A673 (cell line): ENCODE results near the gene LCN15. TPM values are rescaled to one million over a fixed set of nuclear protein-coding genes. Genes with fewer than 3 reads are reported as not detected.

Experiments used
- BruUV-seq: library from RNA; stranded (reverse); fragments of 400-500 nt; replicated peaks from 2 replicates; lab custom pipeline; 2021; lab: Mats Ljungman, UMichigan
- CTCF ChIA-PET: fragments of 300-600 bp; sonication (Branson Sonifier 250); formaldehyde crosslinking; loops from one replicate; lab custom pipeline; 2022; ENCODE audit warnings: antibody characterized with exemption; lab: Charles Lee
- POLR2A ChIA-PET: fragments of 300-600 bp; sonication (Branson Sonifier 250); formaldehyde crosslinking; loops from one replicate; lab custom pipeline; 2022; ENCODE audit warnings: antibody characterized with exemption; ENCODE audit not compliant: low non-redundant PET; lab: Charles Lee
- DNase-seq: peaks from one replicate; pipeline ENCODE4 v3.0.0-alpha.2; 2015; ENCODE audit warnings: low spot score
- H3K27ac ChIP-seq: fragments of 200-600 bp; sonication (generic); 2 replicates; pipeline ENCODE4 v1.5.1; 2016; ENCODE audit warnings: mixed run types, low read depth, mild to moderate bottlenecking, mixed read lengths, antibody characterized with exemption, low read length; ENCODE audit not compliant: poor library complexity, severe bottlenecking
- H3K27me3 ChIP-seq: fragments of 200-600 bp; sonication (generic); replicated peaks from 2 replicates; pipeline ENCODE4 v1.6.1; 2017; ENCODE audit warnings: mixed run types, low read depth, mild to moderate bottlenecking, mixed read lengths, antibody characterized with exemption, low read length; ENCODE audit not compliant: insufficient read depth, poor library complexity
- H3K36me3 ChIP-seq: fragments of 200-600 bp; sonication (generic); 2 replicates; pipeline ENCODE4 v1.6.1; 2016; ENCODE audit warnings: mixed run types, mild to moderate bottlenecking, mixed read lengths, antibody characterized with exemption, low read length; ENCODE audit not compliant: insufficient read depth, poor library complexity, severe bottlenecking
- H3K4me1 ChIP-seq: fragments of 200-600 bp; sonication (generic); 2 replicates; pipeline ENCODE4 v1.6.1; 2017; ENCODE audit warnings: mixed run types, mild to moderate bottlenecking, mixed read lengths, antibody characterized with exemption, low read length; ENCODE audit not compliant: insufficient read depth, poor library complexity, severe bottlenecking
- H3K4me3 ChIP-seq: fragments of 200-600 bp; sonication (generic); 2 replicates; pipeline ENCODE4 v1.5.1; 2016; ENCODE audit warnings: low read depth, mixed run types, mild to moderate bottlenecking, mixed read lengths, low read length; ENCODE audit not compliant: poor library complexity, severe bottlenecking
- H3K9me3 ChIP-seq: fragments of 200-600 bp; sonication (generic); 2 replicates; pipeline ENCODE4 v1.6.1; 2016; ENCODE audit warnings: mixed run types, low read depth, mild to moderate bottlenecking, mixed read lengths, antibody characterized with exemption, low read length; ENCODE audit not compliant: poor library complexity, severe bottlenecking
- CTCF ChIP-seq: fragments of 300-800, 200-600 bp; sonication (generic); conservative IDR thresholded peaks from 2 replicates; pipeline ENCODE4 v1.5.1; 2017; ENCODE audit warnings: low read depth, mild to moderate bottlenecking, antibody characterized with exemption, low read length, moderate library complexity, mixed read lengths
- EZH2 ChIP-seq: fragments of 200-600 bp; sonication (generic); IDR thresholded peaks from 2 replicates; pipeline ENCODE4 v1.6.1; 2017; ENCODE audit warnings: borderline replicate concordance, low read depth, mild to moderate bottlenecking, mixed read lengths, antibody characterized with exemption, low read length; ENCODE audit not compliant: poor library complexity, severe bottlenecking
- intact Hi-C: fragments of 100-400 bp; cut with micrococcal nuclease; formaldehyde crosslinking; loops from one replicate; pipeline ENCODE4 v1.10.0; 2022; ENCODE audit not compliant: unreplicated experiment
- total RNA-seq: library from RNA; stranded (reverse); gene quantifications from 2 replicates; pipeline ENCODE4 v1.2.3, GENCODE V29; 2021

LCN15 gene
- total RNA-seq, 1 experiment from 2014 or later, result not detected

DNA sequence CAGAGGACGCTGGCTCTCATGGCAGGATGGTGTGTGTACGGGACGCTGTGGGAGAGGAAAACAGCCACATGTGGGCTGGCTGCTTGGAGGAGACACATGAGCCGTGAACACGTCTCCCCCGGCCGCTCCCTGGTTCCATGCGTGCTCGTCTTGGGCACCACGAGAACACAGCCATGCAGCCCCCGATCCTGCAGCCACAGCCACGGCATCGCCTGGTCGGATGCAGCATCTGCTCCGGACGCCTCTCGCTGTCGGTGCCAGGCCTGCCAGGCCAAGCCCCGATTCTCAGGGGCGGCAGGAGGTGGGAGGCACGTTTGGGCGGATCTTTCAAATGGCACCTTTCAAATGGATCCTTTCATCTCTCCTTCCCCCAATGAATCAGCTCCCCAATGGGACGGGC is 24.8 kb downstream of the LCN15 start:
- no peak overlapping the region for H3K4me3 ChIP-seq
- H3K4me1 ChIP-seq, result peaks cover 13% of the 10 kb centered on the region
- no peak for DNase-seq
- POLR2A ChIA-PET, result no interaction called here
- no peak overlapping the region for H3K27ac ChIP-seq
- no peaks in the 10 kb centered on the region for H3K36me3 ChIP-seq
- TF ChIP-seq CTCF (no peak), EZH2 (no peak)
- no peaks in the 10 kb centered on the region for H3K27me3 ChIP-seq
- intact Hi-C loops, result no loop called here
- BruUV-seq, result no TSS peak
- no peaks in the 10 kb centered on the region for H3K9me3 ChIP-seq
- CTCF ChIA-PET, result no interaction called here

- Histone ChIP-seq H3K4me1 (peaks cover 13% of the 10 kb centered on the region), H3K36me3 (no peaks in the 10 kb centered on the region), H3K4me3 (no peak overlapping the region), H3K9me3 (no peaks in the 10 kb centered on the region), H3K27ac (no peak overlapping the region), H3K27me3 (no peaks in the 10 kb centered on the region)
- TF ChIP-seq EZH2, result no peak
- TF ChIP-seq CTCF, result no peak
- BruUV-seq, result no TSS peak
- POLR2A ChIA-PET, result no interaction called here
- no peak for DNase-seq
- intact Hi-C loops, result no loop called here
- CTCF ChIA-PET, result no interaction called here
These were observed 25.4 kb downstream of the LCN15 start for GRCh38 chr9:136738960-136739359.

DNA sequence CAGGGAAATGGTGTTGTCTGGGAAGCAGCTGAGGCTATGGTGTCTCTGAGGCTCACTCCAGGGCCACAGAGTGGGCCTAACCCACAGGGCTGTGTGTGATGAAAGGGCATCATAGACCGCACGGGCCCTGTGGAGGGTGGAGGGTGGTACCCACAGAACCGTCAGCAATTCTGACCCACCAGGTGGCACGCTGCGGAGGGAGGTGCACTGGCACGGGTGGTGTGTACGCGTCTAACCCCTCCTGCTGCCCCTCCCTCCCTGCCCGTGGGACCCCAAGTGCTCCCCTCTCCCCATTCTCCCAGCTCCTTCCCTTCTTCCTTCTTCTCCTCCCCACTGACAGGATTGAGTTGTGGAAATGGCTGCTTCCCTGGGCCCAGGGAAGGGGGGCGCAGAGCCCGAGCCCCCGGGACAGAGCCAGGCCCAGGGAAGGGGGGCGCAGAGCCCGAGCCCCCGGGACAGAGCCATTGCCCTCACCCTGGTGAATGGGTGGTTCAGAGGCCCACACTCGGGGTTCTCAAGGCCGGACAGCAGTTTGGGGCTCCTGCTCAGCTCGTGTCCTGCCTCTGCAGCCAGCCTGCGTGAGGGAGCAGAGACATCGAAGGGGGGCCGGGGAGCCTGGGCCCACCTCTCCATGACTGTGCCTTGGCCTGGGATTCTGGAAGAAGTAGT is 28.4 kb downstream of the LCN15 start:
- H3K27me3 ChIP-seq, result no peaks in the 10 kb centered on the region
- H3K4me1 ChIP-seq, result peaks cover under 1% of the 10 kb centered on the region
- no peak for TF ChIP-seq CTCF
- no peak for TF ChIP-seq EZH2
- ChIA-PET POLR2A (no interaction called here), CTCF (no interaction called here)
- H3K4me3 ChIP-seq, result no peak overlapping the region
- no peaks in the 10 kb centered on the region for H3K36me3 ChIP-seq
- no peak for DNase-seq
- no peaks in the 10 kb centered on the region for H3K9me3 ChIP-seq
- H3K27ac ChIP-seq, result no peak overlapping the region
- no TSS peak for BruUV-seq
- intact Hi-C loops, result no loop called here
